HL-60/S4 treated with phorbol 12-myristate 13-acetate at 8.2 ng/mL for 4 days and 3 days (cell line): Measurements from ENCODE around the gene DUS2.

Experiments used
- in situ Hi-C: fragments of 300-500 bp; cut with MboI; formaldehyde crosslinking; loops from 2 replicates; pipeline ENCODE4 v1.15.0; 2022; ENCODE audit warnings: low sequenced_read_pairs

Gene DUS2

DNA sequence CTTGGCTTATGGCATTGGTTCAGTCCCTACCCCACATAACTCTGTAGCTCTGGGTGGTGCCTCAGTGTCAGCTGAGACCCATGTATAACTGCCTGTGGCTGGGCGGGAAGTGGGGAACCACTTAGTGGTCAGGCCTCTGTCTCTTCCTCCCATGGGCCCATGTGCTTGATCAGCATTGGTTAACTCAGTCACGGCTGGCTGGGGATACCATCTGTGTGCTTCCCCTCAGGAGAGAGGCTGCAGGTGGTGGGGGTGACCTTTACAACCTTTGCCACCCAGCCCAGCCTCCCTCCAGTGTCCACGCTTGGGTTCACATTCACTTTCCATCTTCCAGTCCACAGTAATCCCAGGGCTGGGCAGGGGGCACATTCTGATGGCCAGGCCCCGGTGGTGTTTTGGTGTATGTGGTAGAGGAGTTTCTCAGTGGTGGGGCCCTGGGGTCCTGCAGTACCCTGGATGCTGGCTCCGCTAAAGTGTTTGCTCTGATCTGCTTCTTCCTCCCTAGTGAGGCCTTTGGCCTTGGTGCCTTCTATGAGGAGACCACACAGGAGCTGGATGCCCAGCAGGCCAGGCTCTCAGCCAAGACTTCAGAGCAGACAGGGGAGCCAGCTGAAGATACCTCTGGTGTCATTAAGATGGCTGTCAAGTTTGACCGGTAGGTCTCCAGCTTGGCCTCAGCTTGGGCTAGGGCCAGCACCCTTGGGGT, 51.9 kb downstream of the DUS2 start:
- in situ Hi-C loops: no loop called here

DNA sequence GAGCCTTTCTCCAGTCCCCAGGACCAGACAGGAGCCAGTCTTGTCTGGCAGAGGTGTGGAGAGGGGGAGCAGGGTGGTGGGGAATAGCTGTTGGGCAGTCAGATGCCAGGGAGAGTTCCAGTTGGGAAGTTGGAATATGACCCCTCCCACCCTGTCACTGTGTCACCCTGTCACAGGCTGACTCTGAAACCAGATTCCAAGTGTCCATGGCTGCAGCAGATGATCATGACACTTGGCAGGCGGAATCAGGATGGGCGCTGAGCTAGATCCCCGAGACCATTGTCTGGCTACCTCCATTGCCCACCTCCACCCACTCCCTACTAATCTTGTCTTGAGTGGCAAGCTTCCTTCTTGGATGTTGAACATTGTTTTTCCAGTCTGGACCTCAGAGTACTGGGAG, 52.9 kb downstream of the DUS2 start:
- in situ Hi-C loops: no loop called here

DNA sequence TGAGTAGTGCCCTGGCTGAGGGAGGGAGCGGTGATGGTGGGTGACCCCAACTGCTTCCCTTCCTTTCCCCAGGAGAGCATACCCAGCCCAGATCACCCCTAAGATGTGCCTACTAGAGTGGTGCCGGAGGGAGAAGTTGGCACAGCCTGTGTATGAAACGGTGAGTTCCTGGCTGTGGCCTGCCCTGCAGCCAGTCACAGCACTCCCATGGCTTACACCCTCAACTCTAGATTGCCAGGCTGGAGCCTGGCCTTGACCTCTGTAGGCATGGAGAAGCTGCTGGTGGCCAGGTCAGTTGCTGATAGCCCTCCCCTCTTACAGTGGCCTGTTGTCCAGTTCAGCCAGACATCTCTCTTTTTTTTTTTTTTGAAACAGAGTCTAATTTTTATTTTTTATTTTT, 53.5 kb downstream of the DUS2 start:
- in situ Hi-C loops: no loop called here

DNA sequence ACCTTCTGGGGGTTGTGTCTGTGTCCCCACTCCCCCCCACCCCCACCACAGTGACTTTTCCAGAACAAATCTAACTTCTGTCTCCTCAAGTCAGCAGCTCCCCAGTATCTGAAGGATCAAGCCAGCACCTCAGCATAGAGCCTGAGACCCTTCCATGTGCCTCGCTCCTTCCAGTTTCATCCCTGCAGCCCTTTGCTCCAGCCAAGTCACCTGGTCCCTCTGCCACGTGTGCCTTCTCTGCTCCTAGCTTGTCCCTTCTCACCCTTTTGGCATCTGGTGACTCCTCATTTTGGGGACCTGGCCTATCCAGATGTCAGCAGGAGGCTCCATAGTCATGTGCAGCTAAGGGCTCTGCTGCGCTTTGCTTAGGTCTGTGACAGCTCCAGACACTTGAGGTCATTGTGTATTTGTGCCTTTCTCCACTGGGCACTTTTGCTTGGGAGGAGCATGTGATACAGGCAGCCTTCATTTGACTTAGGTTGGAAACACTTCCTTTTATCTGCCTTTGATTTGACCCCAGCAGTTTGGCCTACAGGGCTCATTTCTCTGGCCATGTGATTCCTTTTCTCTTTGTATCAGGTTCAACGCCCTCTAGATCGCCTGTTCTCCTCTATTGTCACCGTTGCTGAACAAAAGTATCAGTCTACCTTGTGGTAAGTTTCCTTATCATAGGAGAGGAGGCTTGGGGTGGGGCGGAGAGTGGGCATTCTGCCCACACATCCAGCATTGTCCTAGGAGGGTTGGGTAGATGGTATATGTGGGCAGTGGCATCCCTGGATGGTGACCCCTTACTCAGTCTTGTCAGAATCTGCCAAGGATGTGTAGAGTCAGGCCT, 55.0 kb downstream of the DUS2 start:
- in situ Hi-C loops: no loop called here

DNA sequence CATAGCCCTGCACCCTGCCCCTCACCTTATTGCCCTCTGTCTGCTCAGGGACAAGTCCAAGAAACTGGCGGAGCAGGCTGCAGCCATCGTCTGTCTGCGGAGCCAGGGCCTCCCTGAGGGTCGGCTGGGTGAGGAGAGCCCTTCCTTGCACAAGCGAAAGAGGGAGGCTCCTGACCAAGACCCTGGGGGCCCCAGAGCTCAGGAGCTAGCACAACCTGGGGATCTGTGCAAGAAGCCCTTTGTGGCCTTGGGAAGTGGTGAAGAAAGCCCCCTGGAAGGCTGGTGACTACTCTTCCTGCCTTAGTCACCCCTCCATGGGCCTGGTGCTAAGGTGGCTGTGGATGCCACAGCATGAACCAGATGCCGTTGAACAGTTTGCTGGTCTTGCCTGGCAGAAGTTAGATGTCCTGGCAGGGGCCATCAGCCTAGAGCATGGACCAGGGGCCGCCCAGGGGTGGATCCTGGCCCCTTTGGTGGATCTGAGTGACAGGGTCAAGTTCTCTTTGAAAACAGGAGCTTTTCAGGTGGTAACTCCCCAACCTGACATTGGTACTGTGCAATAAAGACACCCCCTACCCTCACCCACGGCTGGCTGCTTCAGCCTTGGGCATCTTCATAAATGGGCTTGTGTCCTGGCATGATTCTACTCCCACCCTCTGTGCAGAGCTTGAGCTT, 55.8 kb downstream of the DUS2 start:
- in situ Hi-C loops: no loop called here

DNA sequence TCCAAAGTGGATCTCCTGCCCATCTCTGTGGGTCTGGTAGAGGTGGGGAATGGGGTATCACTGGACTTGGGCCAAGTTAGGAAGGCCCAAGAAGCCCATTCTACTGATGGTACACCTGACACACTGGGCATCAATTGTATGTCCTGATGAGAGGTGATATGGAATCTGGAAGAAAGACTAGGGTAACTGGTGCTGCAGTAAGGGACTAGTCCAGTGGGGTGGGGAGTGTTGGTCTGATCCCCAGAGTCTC, 56.2 kb downstream of the DUS2 start:
- in situ Hi-C loops: no loop called here

DNA sequence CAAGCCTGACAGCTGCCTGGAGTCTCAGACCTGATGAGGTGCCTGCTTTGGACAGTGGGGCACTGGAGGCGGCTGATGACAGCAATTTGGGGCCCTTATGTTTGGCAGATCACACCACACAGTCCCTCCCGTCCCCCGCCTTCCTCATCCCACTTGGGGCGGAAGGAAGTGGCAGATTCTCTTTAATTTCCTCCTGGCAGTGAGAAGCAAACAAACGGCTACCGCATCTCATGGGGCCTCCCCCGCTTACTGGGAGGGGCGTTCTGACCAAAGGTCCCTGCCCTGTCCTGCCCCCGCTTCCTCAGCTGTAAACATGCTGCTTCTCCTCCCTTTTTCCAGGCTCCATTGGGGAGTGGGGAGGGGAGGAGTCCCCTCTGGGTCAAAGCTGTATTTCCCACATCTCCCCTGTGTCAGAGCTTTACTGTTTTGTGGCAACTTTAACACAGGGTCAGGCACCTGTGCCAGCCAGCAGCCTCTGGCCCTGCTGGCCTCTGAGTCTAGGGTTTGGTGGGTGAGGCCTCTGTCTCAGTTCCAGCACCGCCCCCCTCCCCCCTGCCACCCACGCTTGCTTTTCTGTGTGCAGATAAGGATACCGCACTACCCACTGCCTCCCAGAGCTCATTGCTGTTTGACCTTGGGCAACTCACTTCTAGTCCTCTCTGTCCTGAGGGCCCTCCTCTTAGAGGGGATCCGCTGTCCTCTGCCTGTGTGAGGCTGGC, 56.7 kb downstream of the DUS2 start:
- in situ Hi-C loops: no loop called here

DNA sequence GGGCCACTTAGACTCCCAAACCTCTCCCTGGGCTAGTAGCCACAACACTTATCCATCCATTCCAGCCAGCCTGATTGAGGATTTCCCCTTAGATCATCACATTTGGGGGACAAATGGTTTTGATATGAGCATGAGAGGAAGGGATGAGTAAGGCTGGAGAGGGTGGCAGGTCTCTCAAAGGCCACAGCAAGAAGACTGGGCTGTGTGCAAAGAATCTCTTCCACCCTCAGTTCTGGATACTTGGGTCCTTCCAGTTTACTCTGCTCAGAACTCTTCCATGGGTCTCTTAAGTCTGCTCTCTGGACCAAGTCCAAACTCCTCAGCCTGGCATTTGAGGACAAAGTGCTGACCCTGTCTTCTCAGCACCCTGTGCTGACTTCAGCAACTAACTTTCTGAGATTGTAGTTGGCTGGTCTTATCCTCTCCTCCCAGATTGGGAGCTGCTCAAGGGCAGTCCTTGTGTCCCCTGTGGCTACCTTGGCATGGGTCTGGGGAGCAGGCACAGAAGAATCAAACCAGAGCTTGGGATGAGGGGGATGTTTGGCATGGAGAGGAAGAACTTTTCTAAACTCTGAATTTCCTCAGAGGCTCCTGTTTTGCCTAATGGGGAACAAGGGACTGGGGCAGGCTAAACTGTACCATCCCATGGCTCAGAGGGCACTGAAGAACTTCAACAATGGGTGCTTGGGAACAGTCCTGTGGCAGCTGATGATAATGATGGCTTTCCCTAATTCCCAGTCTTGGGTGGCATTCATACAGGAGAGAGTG, 59.0 kb downstream of the DUS2 start:
- in situ Hi-C loops: no loop called here

DNA sequence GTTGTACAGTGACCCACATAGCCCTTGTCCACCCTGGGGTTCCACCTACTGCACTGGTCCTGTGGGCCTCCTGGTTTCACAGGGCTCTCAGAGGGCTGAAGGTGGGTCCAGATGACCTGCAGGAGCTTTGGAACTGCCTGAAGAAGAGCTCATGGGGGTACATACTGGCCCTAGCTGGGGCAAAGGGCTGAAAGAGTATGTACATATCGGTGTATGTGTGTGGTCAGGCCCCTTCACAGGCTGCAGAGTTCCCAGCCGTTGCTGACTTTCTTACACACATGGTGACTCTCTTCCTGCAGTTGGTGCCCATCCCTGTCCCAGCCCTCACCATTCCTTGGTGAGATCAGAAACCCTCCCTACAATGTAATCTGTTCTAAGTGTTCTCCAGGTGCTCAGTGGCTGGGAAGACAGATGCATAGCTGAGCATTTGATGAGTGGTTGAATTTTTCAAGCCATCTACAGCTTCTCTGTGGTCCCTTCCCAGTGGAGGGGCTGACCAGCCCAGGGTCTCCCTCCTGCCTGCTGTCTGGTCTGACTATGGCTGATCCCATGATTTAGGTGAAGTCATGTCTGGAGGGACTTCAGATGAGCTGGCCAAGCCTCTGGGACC, 59.6 kb downstream of the DUS2 start:
- in situ Hi-C loops: no loop called here

DNA sequence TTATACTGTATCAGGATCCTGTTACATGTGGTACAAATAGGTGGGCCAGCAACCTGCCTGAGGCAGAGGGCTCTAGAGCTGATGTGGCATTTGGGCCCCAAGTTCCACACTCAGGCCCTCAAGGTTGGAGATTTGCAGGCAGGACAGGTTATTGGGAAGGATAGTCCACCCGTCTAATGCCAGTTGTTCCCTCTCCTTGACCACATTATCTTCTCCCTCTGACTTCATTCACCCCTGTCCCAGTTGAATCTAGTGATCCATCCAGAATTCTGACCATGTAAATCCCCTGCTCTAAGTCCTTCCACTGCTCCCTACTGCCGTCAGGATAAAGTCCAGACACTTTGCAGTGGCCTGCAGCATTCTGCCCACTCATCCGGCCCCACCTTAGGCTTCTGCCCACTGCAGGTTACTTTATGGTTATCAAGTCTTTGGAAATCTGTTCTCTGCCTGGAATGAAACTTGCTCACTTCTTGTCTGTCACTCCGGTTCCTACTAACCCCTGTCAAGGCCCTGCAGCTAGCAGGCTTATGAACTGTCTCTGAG, 60.2 kb downstream of the DUS2 start:
- in situ Hi-C loops: no loop called here

DNA sequence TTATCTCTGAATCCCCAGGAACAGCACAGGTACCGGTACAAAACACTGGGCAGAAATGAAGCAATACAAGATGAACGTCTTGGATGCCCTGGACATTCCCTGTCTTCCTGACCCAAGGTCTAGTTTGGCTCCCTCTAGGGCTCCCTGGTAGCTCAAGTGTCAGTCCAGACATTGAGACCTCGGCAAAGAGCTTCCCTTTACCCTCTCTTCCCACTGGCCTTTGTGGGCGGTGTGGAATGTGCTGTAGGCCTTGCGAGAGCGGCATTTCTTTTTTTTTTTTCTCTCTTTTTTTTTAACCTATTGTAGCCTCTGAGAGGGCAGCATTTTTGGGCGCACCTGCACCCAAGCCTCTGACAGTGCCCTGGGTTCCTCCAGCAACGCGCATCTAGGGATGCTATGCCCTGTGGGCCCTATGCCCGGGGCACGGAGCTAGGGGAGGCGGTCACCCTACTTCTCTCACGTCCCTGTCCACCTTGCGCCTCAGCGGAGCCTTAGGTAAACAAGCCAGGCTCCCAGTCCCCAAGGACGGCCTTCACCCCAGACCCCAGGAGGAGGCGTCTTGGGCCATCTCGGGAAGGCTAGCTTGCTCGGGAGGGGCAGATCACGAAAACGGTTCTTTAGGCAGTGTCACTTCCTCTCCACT, 60.9 kb downstream of the DUS2 start:
- in situ Hi-C loops: no loop called here

DNA sequence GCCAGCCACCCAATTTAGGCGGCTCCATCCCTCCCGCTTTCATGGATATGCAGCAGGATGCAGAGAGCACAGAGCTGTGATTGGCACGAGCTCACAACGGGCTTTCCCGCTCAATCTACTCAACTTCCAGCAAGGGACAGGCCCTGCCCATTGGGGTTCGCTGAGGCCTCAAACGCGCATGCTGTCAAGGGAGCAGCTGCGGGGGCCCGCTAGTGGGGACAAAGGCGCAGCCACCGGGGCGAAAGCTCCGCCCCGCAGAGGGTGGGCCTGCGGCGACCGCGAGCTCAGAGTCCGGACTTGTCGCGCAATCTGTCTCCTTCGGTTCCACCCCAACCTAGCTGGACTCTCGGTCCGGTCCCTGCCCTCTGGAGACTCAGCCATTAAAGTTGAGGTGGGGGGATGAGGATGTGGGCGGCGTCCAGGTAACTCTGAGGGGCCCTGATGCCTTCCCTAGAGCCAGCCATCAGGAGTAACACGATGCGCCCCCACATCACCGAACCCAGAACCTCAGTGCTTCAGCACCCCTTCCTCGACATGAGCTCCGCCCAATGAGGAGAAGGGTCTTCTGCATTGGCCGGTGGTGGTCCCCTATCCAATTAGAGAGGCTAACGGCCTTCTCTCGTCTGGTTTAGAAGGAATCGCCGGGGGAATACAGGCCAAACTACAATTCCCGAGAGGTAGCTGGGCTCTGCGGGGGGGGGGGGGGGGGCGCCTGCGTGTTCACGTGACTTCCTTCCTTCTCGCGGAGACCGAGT, 61.6 kb downstream of the DUS2 start:
- in situ Hi-C loops: no loop called here

DNA sequence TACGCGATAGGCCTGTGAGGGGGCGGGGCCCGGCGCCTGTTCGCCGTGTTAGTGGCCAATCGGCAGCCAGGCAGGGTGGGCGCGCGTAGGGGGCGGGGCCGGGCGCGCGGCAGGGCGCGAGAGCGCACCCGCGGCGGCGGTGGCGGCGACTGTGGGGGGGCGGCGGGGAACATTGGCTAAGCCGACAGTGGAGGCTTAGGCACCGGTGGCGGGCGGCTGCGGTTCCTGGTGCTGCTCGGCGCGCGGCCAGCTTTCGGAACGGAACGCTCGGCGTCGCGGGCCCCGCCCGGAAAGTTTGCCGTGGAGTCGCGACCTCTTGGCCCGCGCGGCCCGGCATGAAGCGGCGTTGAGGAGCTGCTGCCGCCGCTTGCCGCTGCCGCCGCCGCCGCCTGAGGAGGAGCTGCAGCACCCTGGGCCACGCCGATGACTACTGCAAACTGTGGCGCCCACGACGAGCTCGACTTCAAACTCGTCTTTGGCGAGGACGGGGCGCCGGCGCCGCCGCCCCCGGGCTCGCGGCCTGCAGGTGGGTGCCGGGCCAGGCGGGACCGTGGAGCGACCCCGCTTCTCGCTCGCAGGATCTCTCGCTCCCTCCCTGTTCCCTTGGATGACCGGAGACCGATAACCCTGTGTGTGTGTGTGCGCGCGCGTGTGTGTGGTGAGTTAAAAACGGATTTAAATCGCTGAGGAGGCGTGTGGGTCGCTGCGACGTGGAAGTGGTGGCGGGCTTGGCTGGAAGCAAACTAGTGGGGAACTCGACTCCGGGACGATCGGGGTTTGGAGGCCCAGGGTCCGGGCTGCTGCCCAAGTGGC, 62.4 kb downstream of the DUS2 start, which contains the start of gene NFATC3:
Gene NFATC3, plus strand, starts transcription at position 112 of the 813 bp plus-strand sequence. Its CDS starts 312 bp downstream, at position 424.
- in situ Hi-C loops: no loop called here

DNA sequence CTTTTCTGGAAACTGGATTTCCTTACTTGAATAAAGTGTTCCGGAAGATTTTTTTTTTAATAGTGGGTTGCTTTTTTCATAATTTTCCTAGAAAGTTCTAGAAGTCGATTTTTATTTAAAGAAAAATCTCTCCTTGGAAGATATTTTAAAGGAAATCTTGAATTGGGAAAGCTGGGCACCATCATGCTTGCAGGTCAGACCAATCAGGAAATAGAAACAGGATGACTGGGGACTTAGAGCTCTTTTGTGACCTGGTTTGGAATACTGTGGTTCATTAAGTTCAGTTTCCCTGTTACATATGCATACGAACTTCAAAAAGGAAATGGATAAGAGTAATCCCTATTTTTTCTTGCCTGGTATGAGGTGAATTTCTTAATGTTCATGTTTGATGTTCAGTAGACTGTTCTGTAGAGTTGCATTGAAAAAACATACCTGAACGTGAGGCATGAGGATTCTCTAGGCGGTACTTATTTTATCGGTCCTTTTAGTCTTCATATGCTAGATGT, 63.3 kb downstream of the DUS2 start:
- in situ Hi-C loops: no loop called here

DNA sequence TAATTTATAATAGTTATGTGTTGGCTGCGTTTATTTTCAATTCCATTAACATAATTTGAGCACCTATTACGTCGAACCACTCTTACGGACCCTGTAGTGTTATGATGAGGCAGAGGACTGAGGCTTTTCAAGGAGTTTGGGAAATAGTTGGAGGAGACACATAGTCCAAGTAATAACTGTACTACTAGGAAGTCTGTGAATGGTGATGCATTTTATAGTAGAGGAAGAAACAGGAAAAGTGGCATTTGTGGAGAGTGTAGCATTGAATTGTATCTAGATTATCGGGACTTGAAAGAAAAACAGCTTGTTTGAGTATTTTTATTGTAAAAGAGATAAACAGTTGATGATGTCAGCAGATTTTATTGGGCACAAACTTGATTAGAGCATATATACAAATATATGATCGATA, 63.8 kb downstream of the DUS2 start:
- in situ Hi-C loops: no loop called here

DNA sequence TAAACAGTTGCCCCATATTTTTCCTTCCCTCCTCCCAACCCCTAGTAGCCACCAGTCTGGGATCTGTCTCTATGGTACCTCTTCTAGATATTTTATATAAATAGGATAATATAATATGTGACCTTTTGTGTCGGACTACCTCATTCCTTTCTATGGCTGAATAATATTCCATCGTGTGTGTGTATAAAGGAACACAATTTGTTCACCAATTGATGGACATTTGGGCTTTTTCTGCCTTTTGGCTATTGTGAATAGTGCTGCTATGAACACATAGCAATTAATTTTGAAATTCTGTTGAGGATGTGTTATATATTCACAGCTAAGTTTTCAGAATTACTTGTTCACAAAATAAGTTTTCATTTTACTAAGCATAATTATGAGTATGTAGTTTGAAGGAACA, 64.6 kb downstream of the DUS2 start:
- in situ Hi-C loops: no loop called here

DNA sequence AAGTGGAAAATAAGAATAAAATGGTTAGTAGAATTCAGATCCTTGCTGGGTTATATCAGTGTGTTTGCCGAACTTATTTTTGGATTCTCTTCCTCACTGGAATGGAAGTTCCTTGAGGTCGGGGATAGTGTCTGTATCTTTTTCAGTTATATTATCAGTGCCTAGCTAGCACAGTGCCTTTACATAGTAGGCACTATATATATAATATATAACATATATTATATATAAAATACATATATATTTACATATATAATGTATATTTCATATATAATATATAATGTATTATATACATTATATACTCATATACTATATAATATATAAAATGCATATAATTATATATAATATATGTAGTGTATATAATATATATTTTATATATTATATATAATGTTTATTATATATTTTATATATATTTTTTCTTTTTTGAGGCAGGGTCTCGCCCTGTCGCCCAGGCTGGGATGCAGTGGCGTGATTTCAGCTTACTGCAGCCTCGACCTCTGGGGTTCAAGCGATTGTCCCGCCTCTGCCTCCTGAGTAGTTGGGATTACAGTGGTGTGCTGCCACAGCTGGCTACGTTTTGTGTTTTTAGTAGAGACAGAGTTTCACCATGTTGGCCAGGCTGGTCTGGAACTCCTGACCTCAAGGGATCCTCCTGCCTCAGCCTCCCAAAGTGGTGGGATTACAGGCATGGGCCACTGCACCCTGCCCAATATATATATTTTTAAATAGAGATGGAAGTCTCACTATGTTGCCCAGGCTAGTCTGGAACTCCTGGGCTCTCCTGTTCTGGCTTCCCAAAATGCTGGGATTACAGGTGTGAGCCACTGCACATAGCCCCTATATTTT, 65.3 kb downstream of the DUS2 start:
- in situ Hi-C loops: no loop called here
